HG02798 (cell line): ENCODE results near the gene PLB1.
"Not testable (repeated sequence)": the region's sequence is repeated elsewhere in the genome, so short reads cannot be mapped to it uniquely, and the experiment has no call there.

ENCODE experiments used
- ATAC-seq: cut with Tn5 transposase; IDR thresholded peaks from one replicate; pipeline ENCODE4 v1.9.1; 2021; ENCODE audit warnings: mild to moderate bottlenecking; ENCODE audit not compliant: unreplicated experiment, poor library complexity

PLB1 gene

DNA sequence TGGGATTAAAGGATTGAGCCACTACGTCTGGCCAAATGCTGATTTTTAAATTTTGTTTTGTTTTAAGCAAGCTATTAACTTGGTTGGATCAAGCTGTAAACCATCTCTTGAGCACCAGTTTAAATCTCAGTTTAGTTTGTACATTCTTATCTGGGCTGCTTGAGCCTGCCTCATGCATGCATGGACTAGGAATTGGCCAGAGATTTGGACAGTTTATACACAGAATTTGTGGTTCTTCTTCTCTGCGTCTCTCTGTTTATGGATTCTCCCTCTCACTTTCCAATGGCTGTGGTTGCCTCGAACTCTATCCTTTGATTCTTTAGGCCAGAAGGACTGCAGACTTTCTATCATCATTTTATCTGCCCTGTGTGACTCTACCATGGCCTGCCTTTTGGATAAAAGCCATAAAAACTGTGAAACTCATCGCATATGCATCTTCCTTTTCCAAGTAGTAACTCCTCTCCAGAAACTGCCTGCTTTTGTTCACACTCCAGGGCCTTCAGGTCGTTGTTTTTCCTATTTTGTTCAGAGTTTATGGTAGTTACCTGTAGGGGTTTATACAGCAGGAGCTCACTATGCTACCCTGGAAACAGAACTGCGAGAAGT, 32.5 kb upstream of the PLB1 start:
- no peak for ATAC-seq

- ATAC-seq: no peak
These were observed 32.0 kb upstream of the PLB1 start for GRCh38 chr2:28463893-28464292.

GRCh38 chr2:28465148-28465885, 30.5 kb upstream of the PLB1 start:
- no peak for ATAC-seq

DNA sequence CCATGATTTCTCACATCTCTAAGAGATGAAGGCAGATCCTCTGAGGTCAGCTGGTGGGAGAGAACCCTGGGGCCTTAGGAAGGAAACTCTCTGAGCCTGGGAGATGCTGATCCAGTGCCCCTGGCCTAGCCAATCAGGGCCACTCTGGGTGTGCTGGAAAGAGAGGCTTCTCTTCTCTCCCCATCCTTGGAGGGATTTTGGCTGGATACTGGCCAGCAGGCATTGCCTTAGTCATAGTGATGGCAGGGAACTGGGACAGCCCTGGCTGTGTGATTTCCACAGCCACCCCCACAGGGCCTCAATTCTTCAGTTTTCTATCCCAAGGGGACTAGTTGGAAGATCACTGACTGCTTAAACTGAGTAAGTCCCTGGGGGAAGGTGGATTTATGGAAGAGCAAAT, 26.6 kb upstream of the PLB1 start:
- no peak for ATAC-seq

- ATAC-seq: no peak
These were observed 25.8 kb upstream of the PLB1 start for GRCh38 chr2:28469947-28470535.

DNA sequence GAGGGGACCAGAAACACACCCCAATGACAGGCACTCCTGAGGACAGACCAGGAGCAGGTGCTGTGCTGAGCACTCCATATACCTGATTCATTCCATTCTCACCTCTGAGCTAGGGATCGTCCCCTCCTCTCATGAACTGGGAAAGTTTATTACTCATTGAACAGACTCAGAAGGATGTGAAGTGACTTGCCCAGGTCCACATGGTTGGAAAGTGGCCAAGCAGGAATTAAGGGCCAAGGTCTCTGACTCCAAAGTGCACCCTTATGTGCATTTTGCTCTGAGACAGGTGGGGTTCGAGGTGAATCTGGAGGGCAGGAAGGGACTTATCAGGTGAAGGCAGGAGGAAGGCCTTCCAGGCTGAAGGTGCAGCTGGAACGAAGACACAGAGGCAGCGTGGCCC, 25.1 kb upstream of the PLB1 start:
- no peak for ATAC-seq

- ATAC-seq: no peak
These were observed 24.6 kb upstream of the PLB1 start for GRCh38 chr2:28471214-28471613.

- ATAC-seq: no peak
These were observed 24.1 kb upstream of the PLB1 start for GRCh38 chr2:28471701-28472236.

DNA sequence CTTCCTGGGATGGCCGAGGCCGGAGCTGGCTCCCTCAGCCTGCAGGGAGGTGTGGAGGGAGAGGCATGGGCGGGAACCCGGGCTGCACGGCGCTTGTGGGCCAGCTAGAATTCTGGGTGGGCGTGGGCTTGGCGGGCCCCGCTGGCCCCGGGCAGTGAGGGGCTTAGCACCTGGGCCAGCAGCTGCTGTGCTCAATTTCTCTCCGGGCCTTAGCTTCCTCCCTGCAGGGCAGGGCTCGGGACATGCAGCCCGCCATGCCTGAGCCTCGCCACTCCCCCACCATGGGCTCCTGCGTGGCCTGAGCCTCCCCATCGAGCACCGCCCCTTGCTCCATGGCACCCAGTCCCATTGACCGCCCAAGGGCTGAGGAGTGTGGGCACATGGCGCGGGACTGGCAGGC, 23.2 kb upstream of the PLB1 start:
- not testable (repeated sequence) for ATAC-seq

DNA sequence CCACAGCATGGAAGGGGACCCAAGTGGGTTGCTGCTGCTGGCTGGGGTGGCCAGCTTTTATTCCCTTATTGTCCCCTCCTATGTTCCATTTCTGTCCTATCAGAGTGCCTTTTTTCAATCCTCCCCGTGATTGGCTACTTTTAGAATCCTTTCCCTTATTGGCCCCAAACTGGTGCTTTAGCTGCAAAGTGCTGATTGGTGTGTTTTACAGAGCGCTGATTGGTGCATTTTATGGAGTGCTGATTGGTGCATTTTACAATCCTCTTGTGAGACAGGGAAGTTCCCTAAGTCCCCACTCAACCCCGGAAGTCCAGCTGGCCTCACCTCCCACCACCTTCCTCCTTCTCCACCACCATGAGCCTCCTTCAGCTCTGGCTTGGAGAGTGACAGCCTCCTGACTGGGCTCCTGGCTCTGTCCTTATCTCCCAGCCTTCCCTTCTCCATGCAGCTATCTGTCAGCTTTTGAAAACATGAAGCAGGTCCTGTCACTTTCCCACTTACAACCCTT, 20.7 kb upstream of the PLB1 start:
- ATAC-seq: no peak

DNA sequence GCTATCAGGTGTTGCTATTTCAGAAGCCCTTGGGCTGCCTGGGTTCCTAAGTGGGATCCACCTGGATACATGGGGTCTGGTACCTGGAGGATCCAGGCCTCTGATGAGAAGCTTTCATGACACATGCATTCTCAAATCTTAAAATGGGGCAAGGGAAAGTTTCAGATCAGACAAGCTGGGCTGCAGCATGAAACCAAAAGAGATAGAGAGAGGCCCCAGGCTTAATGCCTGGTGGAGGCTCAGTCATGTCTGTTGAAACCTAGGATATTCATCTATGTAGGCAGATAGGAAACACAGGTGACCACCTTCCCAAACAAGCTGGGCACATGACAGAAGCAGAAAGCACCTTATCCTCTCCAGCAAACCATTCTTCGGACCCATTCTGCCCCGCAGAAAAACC, 18.8 kb upstream of the PLB1 start:
- no peak for ATAC-seq

DNA sequence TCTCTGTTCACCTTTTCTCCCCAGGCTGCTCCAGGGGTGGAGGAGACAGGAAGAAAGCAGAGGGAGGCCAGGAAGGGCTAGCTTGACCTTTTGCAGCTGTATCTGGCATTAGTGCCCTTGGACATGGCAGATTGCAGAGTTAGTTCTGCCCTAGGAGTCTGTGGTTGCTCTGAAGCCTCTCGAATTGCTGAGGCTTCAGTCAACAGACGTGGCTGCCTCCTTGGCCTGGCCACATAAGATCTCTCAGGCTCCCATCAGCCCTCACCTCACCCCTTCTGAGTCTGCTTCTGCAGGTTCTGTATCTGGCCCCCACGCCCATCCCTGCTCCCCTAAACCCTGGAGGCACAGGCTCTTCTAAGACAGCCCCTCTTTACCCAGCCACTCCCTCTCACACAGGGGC, 18.2 kb upstream of the PLB1 start:
- no peak for ATAC-seq

GRCh38 chr2:28480403-28481049, 15.3 kb upstream of the PLB1 start:
- ATAC-seq: no peak

GRCh38 chr2:28481905-28482304, 14.0 kb upstream of the PLB1 start:
- no peak for ATAC-seq

- no peak for ATAC-seq
These were observed 11.0 kb upstream of the PLB1 start for GRCh38 chr2:28484835-28485234.

DNA sequence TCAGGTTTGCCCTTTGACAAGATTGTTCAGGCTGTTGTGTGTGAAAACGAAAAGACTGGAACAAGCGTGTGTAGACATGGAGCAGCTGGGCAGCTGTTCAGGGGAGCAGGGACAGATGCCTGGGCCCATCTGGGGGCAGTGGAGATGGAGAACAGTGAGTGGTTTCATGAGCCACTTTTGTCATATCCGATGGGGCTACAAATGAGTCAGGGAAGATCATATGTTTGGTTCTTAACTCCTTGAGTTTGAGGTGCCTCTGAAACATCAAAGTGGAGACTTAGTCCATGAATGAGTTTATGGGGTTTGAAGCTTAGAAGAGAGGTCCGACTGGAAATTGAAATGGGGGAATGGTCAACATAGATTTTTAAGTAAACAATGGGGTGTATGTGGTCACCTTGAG, 9.3 kb upstream of the PLB1 start:
- no peak for ATAC-seq

- ATAC-seq: no peak
These were observed 8.6 kb upstream of the PLB1 start for GRCh38 chr2:28487258-28487657.

- no peak for ATAC-seq
These were observed 7.6 kb upstream of the PLB1 start for GRCh38 chr2:28488083-28488830.

DNA sequence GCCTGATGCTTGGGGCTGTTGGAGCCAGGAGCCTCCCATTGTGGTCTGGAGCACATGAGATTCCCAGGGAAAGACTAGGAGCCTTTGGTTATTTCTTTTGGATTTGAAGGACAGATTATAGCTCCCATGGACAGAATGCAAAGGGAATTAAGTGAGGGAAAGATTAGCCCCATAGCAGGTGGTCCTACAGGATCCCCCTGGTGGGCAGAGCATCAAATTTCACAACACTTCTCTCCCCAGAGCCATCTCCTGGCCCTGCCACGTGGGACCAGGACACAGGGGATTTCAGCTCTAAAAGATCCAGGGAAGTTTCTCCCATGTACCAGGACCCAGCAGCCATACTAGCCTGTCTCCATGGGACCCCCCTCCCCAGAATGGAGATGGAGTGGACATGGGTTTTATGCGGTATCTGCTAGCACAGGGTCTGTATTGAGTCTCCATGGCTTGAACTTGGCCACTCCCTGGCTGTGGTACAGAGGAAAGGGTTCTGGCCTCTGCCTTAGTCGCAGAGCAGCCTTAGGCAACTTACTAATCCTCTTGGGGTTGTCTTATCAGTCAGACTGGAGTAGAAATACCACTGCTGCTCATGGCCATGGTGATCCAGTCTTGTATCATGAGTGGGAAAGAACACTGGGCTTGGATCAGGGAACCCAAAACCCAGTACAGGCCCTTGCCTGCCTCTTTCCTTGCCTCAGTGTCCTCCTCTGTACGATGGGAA, 6.8 kb upstream of the PLB1 start:
- no peak for ATAC-seq

DNA sequence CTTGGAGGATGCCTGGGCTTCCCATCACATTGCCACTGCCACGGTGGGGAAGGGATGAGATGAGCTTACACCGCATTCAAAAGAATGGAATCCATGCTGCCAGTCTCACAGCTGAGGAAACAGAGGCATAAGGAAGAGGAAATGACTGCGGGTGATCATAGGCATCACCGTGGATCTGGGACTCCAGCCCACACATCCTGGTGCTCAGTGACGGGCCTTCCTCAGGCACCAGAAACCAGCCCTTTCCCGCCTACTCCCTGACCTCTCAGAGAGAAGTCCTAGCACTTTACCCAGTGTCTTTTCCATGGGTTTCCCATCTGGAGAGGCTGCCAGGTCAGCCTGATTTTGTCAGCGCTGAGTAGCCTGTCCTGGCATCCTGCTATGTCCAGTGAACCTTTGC, 5.3 kb upstream of the PLB1 start:
- no peak for ATAC-seq
